HepG2 (cell line): ENCODE measurements around the gene BEGAIN.

Source experiments
- CTCF ChIP-seq: sonication (generic); formaldehyde crosslinking; IDR thresholded peaks from 2 replicates; pipeline ENCODE4 v1.5.0; 2020; ENCODE audit warnings: mild to moderate bottlenecking, missing genetic modification reagents, moderate library complexity
- EZH2 ChIP-seq: conservative IDR thresholded peaks from 2 replicates; pipeline ENCODE4 v1.6.1; 2012; ENCODE audit warnings: mild to moderate bottlenecking, low read depth, low read length, moderate library complexity
- JUNB ChIP-seq: sonication (generic); formaldehyde crosslinking; IDR thresholded peaks from 2 replicates; pipeline ENCODE4 v1.8.0; 2022; ENCODE audit warnings: missing genetic modification reagents, mild to moderate bottlenecking, borderline replicate concordance
- KLF16 ChIP-seq, 2 experiments: sonication (generic) in 1 of 2; formaldehyde crosslinking in 1 of 2; IDR thresholded peaks; 2 replicates each; pipeline versions ENCODE4 v1.6.1 to v1.8.0; 2016 to 2023; ENCODE audit warnings: missing genetic modification reagents in 2 of 2, missing compliant biosample characterization in 1 of 2
- MAFK ChIP-seq, 2 experiments: IDR thresholded peaks in 1 of 2; conservative IDR thresholded peaks in 1 of 2; 2 replicates each; pipeline ENCODE4 v1.6.1; 2011; ENCODE audit warnings: improper control_type of control experiment in 2 of 2, low read length in 2 of 2
- NFYB ChIP-seq: sonication (generic); formaldehyde crosslinking; IDR thresholded peaks from 2 replicates; pipeline ENCODE4 v1.4.0; 2020; ENCODE audit warnings: missing genetic modification reagents
- POLR2A ChIP-seq, 2 experiments: IDR thresholded peaks; 2 replicates each; pipeline ENCODE4 v1.6.1; 2011; ENCODE audit warnings: low read depth in 2 of 2, low read length in 2 of 2, mild to moderate bottlenecking in 1 of 2, moderate library complexity in 1 of 2; ENCODE audit not compliant: insufficient read depth in 1 of 2
- RBFOX2 ChIP-seq: fragments of 200-400 bp; formaldehyde crosslinking; IDR thresholded peaks from 2 replicates; pipeline ENCODE4 v1.6.1; 2017; ENCODE audit warnings: low read depth, mild to moderate bottlenecking, low read length
- RFX1 ChIP-seq: fragments of 450-650 bp; IDR thresholded peaks from 2 replicates; pipeline ENCODE4 v1.6.1; 2017
- TEAD2 ChIP-seq: sonication (generic); formaldehyde crosslinking; IDR thresholded peaks from 2 replicates; pipeline ENCODE4 v1.9.0; 2021; ENCODE audit warnings: missing genetic modification reagents
- ZBTB1 ChIP-seq: sonication (generic); formaldehyde crosslinking; IDR thresholded peaks from 2 replicates; pipeline ENCODE4 v1.4.0; 2020; ENCODE audit warnings: missing genetic modification reagents, borderline replicate concordance

DNA sequence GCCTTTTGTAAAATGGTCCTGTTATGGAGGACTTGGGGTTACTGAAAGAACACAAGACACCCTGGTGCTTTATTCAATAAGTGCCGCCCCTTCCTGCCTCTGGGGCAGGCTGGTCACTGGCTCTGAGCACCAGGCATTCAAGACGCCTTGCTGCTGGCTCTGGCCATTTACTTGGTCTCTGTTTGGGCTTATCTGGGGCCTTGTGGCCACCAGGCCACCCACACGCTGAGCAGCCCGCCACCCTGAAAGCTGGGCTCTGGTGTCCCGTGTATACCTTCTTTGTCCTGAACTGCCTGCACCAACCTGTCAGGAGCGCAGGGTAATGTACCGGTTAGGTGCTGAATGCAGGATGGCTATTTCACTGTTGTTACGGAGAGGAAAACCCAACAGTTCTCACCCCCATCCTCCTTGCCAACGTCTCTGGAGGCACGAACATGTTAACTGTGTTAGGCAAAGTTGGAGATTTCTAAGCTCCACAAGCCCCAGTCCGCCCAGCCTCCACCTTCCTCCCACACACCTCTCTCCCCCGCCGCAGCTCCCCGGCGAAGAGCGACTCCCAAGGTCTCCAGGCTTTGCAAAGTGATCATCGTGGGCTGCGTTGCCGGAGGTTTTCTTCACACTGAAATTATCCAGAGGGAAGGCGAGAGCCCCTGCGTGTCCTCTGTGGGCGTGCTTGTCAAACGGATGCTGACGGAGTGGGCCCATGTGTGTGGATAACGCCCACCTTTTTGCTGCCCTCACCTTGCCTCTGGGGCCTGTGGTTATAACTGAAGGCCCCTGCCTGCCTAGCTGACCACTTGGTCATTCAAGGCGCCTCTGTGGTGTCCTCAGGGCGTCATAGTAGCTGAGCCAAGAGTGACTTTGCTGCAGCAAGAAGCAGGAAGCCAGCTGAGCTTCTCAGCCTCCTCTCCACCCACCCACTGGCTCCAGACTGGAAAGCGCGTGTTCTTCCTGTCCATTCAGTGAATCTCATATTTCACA is 18.8 kb upstream of the BEGAIN start:
- TF ChIP-seq MAFK (conservative IDR thresholded peaks at IDR 0.05 in 1 of 2, IDR thresholded peaks at IDR 0.05 in 1 of 2; ENCODE audit: low read length in 2 of 2): no peak
- TF ChIP-seq NFYB (CRISPR knock-in tag): no peak
- TF ChIP-seq EZH2: no peak
- TF ChIP-seq RFX1: no peak
- TF ChIP-seq JUNB (CRISPR knock-in tag): no peak
- no peak for TF ChIP-seq CTCF (CRISPR knock-in tag)
- no peak for TF ChIP-seq POLR2A (IDR thresholded peaks at IDR 0.05; ENCODE audit: insufficient read depth in 1 of 2, low read depth in 2 of 2, low read length in 2 of 2)
- TF ChIP-seq RBFOX2: no peak
- no peak for TF ChIP-seq KLF16 (CRISPR knock-in tag; IDR thresholded peaks at IDR 0.05)
- TF ChIP-seq ZBTB1 (CRISPR knock-in tag): no peak
- no peak for TF ChIP-seq TEAD2 (CRISPR knock-in tag)
